IMR-90 (cell line): ENCODE results near the gene SECISBP2. TPM values are rescaled to one million over a fixed set of nuclear protein-coding genes. Genes with fewer than 3 reads are reported as not detected.

Experiments
- ATAC-seq: fragments of 200-7000 bp; cut with Tn5 transposase; 2 replicates; pipeline ENCODE4 v1.9.1; 2020; ENCODE audit warnings: low read depth, mild to moderate bottlenecking, moderate library complexity
- BruUV-seq: library from RNA; stranded (reverse); fragments of 400-500 nt; replicated peaks from 2 replicates; lab custom pipeline; 2021; lab: Mats Ljungman, UMichigan
- CTCF ChIA-PET: fragments of 300-600 bp; formaldehyde crosslinking; extraction: SDS; loops from one replicate; lab custom pipeline; 2021; ENCODE audit warnings: antibody characterized with exemption; lab: Yijun Ruan, JAX
- POLR2A ChIA-PET: fragments of 300-600 bp; sonication (Branson Sonifier 250); formaldehyde crosslinking; loops from one replicate; lab custom pipeline; 2022; ENCODE audit warnings: antibody characterized with exemption; ENCODE audit not compliant: unreplicated experiment; lab: Charles Lee
- DNase-seq: peaks from one replicate; pipeline ENCODE4 v3.0.0; 2013
- H2AFZ ChIP-seq: replicated peaks from 2 replicates; pipeline ENCODE3; 2013; ENCODE audit warnings: low read length, mild to moderate bottlenecking; ENCODE audit not compliant: poor library complexity
- H2AK5ac ChIP-seq: 2 replicates; pipeline ENCODE4 v1.6.1; 2013; ENCODE audit warnings: low read depth, low read length, inconsistent platforms
- H2AK9ac ChIP-seq: replicated peaks from 2 replicates; pipeline ENCODE3; 2013; ENCODE audit warnings: mild to moderate bottlenecking, low read depth, low read length, moderate library complexity; ENCODE audit not compliant: poor library complexity
- H2BK120ac ChIP-seq: 2 replicates; pipeline ENCODE4 v1.6.1; 2013; ENCODE audit warnings: low read depth, low read length, inconsistent platforms
- H2BK15ac ChIP-seq: 3 replicates; pipeline ENCODE4 v1.6.1; 2013; ENCODE audit warnings: low read depth, low read length, inconsistent platforms
- H2BK20ac ChIP-seq: 2 replicates; pipeline ENCODE4 v1.6.1; 2013; ENCODE audit warnings: low read depth, mild to moderate bottlenecking, inconsistent platforms, low read length, moderate library complexity
- H2BK5ac ChIP-seq: 2 replicates; pipeline ENCODE4 v1.6.1; 2013; ENCODE audit warnings: mild to moderate bottlenecking, low read depth, low read length, inconsistent platforms; ENCODE audit not compliant: poor library complexity, severe bottlenecking
- H3K14ac ChIP-seq: replicated peaks from 2 replicates; pipeline ENCODE4 v1.6.1; 2013; ENCODE audit warnings: low read depth, low read length, inconsistent platforms
- H3K18ac ChIP-seq: 2 replicates; pipeline ENCODE4 v1.6.1; 2013; ENCODE audit warnings: low read depth, low read length, control low read depth
- H3K23ac ChIP-seq: 2 replicates; pipeline ENCODE4 v1.6.1; 2013; ENCODE audit warnings: low read depth, low read length, inconsistent platforms
- H3K27ac ChIP-seq: 2 replicates; pipeline ENCODE4 v1.5.1; 2013; ENCODE audit warnings: mild to moderate bottlenecking, control low read depth, low read length; ENCODE audit not compliant: insufficient read depth
- H3K27me3 ChIP-seq: 2 replicates; pipeline ENCODE4 v1.6.1; 2013; ENCODE audit warnings: low read length; ENCODE audit not compliant: control insufficient read depth, insufficient read depth
- H3K36me3 ChIP-seq: 2 replicates; pipeline ENCODE4 v1.6.1; 2013; ENCODE audit warnings: low read length, mixed read lengths; ENCODE audit not compliant: control insufficient read depth, insufficient read depth
- H3K4ac ChIP-seq: 2 replicates; pipeline ENCODE4 v1.6.1; 2013; ENCODE audit warnings: low read depth, low read length, inconsistent platforms
- H3K4me1 ChIP-seq: 2 replicates; pipeline ENCODE4 v1.6.1; 2013; ENCODE audit warnings: low read length, mixed read lengths; ENCODE audit not compliant: control insufficient read depth, insufficient read depth
- H3K4me2 ChIP-seq: 2 replicates; pipeline ENCODE4 v1.6.1; 2013; ENCODE audit warnings: low read depth, mild to moderate bottlenecking, control low read depth, low read length, moderate library complexity
- H3K4me3 ChIP-seq: 2 replicates; pipeline ENCODE4 v1.5.1; 2013; ENCODE audit warnings: low read depth, mild to moderate bottlenecking, control low read depth, low read length, moderate library complexity; ENCODE audit not compliant: insufficient read depth
- H3K56ac ChIP-seq: 2 replicates; pipeline ENCODE4 v1.6.1; 2013; ENCODE audit warnings: low read length, inconsistent platforms; ENCODE audit not compliant: insufficient read depth; ENCODE audit errors: extremely low read depth
- H3K79me1 ChIP-seq, 2 experiments: 2 replicates each; pipeline ENCODE4 v1.6.1; 2013; ENCODE audit warnings: low read length in 2 of 2, inconsistent platforms in 1 of 2, low read depth in 1 of 2
- H3K9ac ChIP-seq: 2 replicates; pipeline ENCODE4 v1.6.1; 2013; ENCODE audit warnings: low read depth, low read length, control low read depth
- H3K9me1 ChIP-seq: 2 replicates; pipeline ENCODE4 v1.6.1; 2013; ENCODE audit warnings: low read length, inconsistent platforms; ENCODE audit not compliant: insufficient read depth
- H3K9me3 ChIP-seq: 2 replicates; pipeline ENCODE4 v1.6.1; 2013; ENCODE audit warnings: low read length; ENCODE audit not compliant: control insufficient read depth, insufficient read depth
- H4K20me1 ChIP-seq: 2 replicates; pipeline ENCODE4 v1.6.1; 2013; ENCODE audit warnings: low read length, inconsistent platforms; ENCODE audit not compliant: insufficient read depth
- H4K5ac ChIP-seq: 2 replicates; pipeline ENCODE4 v1.6.1; 2013; ENCODE audit warnings: mild to moderate bottlenecking, low read depth, low read length, control low read depth
- H4K8ac ChIP-seq, 2 experiments: 2 replicates each; pipeline ENCODE4 v1.6.1; 2013; ENCODE audit warnings: low read depth in 2 of 2, low read length in 2 of 2, control low read depth in 1 of 2, inconsistent platforms in 1 of 2
- H4K91ac ChIP-seq: 2 replicates; pipeline ENCODE4 v1.6.1; 2013; ENCODE audit warnings: low read depth, low read length, inconsistent platforms; ENCODE audit not compliant: insufficient read depth
- CEBPB ChIP-seq: IDR thresholded peaks from 2 replicates; pipeline ENCODE4 v1.6.1; 2012; ENCODE audit warnings: low read depth, low read length, improper control_type of control experiment
- FOS ChIP-seq: fragments of 150-350 bp; IDR thresholded peaks from 2 replicates; pipeline ENCODE4 v1.6.1; 2016; ENCODE audit warnings: low read depth, low read length
- MAFK ChIP-seq: IDR thresholded peaks from 2 replicates; pipeline ENCODE4 v1.6.1; 2012; ENCODE audit warnings: low read depth, low read length, improper control_type of control experiment
- MAZ ChIP-seq: IDR thresholded peaks from 2 replicates; pipeline ENCODE4 v1.6.1; 2012; ENCODE audit warnings: low read depth, mild to moderate bottlenecking, low read length, improper control_type of control experiment, moderate library complexity, borderline replicate concordance
- MXI1 ChIP-seq: IDR thresholded peaks from 2 replicates; pipeline ENCODE4 v1.6.1; 2012; ENCODE audit warnings: low read depth, mild to moderate bottlenecking, low read length, moderate library complexity, borderline replicate concordance
- RFX5 ChIP-seq: IDR thresholded peaks from 2 replicates; pipeline ENCODE4 v1.8.0; 2012; ENCODE audit warnings: low read depth, mild to moderate bottlenecking, low read length, moderate library complexity
- SMC3 ChIP-seq: fragments of 150-350 bp; IDR thresholded peaks from 2 replicates; pipeline ENCODE4 v1.6.1; 2016; ENCODE audit warnings: low read depth, mild to moderate bottlenecking, antibody characterized with exemption, low read length, moderate library complexity
- USF2 ChIP-seq: fragments of 150-350 bp; IDR thresholded peaks from 2 replicates; pipeline ENCODE4 v1.6.1; 2017; ENCODE audit warnings: mild to moderate bottlenecking, antibody characterized with exemption, low read length, low read depth
- WGBS, 2 experiments: methylation state at CpG; one replicate each; pipeline versions ENCODE4 v1.1.5 to v1.1.7; 2013; ENCODE audit warnings: missing lambda C conversion rate in 2 of 2; ENCODE audit not compliant: insufficient read length in 1 of 2; ENCODE audit errors: extremely low coverage in 2 of 2; 5-methylcytosine and 5-hydroxymethylcytosine counted together
- dilution Hi-C: fragments of 300-500 bp; cut with HindIII; formaldehyde crosslinking; loops from one replicate; pipeline ENCODE4 v1.14.3; 2018; ENCODE audit warnings: low sequenced_read_pairs; ENCODE audit not compliant: unreplicated experiment
- in situ Hi-C: fragments of 300-500 bp; cut with MboI; formaldehyde crosslinking; loops from 3 replicates; pipeline ENCODE4 v1.14.3; 2019; ENCODE audit warnings: low sequenced_read_pairs, inconsistent platforms, mixed read lengths
- intact Hi-C: fragments of 100-400 bp; cut with micrococcal nuclease; formaldehyde crosslinking; loops from 2 replicates; pipeline ENCODE4 v1.10.0; 2022
- polyA plus RNA-seq, 3 experiments: library from polyadenylated mRNA; depleted of rRNA; stranded (reverse); fragments of >200 nt; gene quantifications; 2 replicates each; pipeline ENCODE4 v1.2.3, GENCODE V29; 2012; ENCODE audit warnings: low replicate concordance in 1 of 3
- total RNA-seq: library from RNA; depleted of rRNA; stranded (reverse); fragments of >200 nt; gene quantifications from 2 replicates; pipeline ENCODE4 v1.2.3, GENCODE V29; 2012
- TF ChIP-seq, protein P1 (sequence below): conservative IDR thresholded peaks from 2 replicates; pipeline ENCODE4 v1.5.1; 2012; ENCODE audit warnings: mild to moderate bottlenecking, low read depth, low read length, improper control_type of control experiment
- TF ChIP-seq, protein P2 (sequence below): fragments of 150-350 bp; IDR thresholded peaks from 2 replicates; pipeline ENCODE4 v1.6.1; 2016; ENCODE audit warnings: low read depth, mild to moderate bottlenecking, low read length, moderate library complexity, borderline replicate concordance

The SECISBP2 gene
- total and polyA plus RNA-seq, 2 of the 4 experiments (the other 2 are of a cell fraction): 16.4 to 18.8 TPM

GRCh38 chr9:89330513-89330912 lies 12.2 kb downstream of the SECISBP2 start:
- Histone ChIP-seq H2BK15ac (no peak overlapping the region), H3K79me1 (peaks cover 4 to 11% of the 10 kb centered on the region in 2 experiments), H2BK20ac (no peak overlapping the region), H3K36me3 (peaks cover 31% of the 10 kb centered on the region), H3K9me3 (no peaks in the 10 kb centered on the region), H4K8ac (no peak overlapping the region), H3K4me2 (no peak overlapping the region), H3K18ac (no peak overlapping the region), H3K56ac (no peak overlapping the region), H3K4me3 (no peak overlapping the region), H4K20me1 (peaks cover 3% of the 10 kb centered on the region; the same call in 1 of the 2 replicates), H2AK5ac (no peak overlapping the region), H2AFZ (no peak overlapping the region), H3K14ac (no peak overlapping the region), H3K27ac (no peak overlapping the region), H2AK9ac (no peak overlapping the region), H3K9me1 (peaks cover 8% of the 10 kb centered on the region; the same call in 1 of the 2 replicates), H4K5ac (no peak overlapping the region), H4K91ac (no peak overlapping the region), H3K27me3 (no peaks in the 10 kb centered on the region), H2BK5ac (no peak overlapping the region), H3K9ac (no peak overlapping the region), H2BK120ac (no peak overlapping the region), H3K4me1 (no peaks in the 10 kb centered on the region), H3K23ac (no peak overlapping the region), H3K4ac (no peak overlapping the region)
- TF ChIP-seq MAFK (no peak), MAZ (no peak), SMC3 (no peak), USF2 (no peak), MXI1 (no peak), RFX5 (no peak), FOS (no peak), CEBPB (no peak)
- TF ChIP-seq, protein P1, sequence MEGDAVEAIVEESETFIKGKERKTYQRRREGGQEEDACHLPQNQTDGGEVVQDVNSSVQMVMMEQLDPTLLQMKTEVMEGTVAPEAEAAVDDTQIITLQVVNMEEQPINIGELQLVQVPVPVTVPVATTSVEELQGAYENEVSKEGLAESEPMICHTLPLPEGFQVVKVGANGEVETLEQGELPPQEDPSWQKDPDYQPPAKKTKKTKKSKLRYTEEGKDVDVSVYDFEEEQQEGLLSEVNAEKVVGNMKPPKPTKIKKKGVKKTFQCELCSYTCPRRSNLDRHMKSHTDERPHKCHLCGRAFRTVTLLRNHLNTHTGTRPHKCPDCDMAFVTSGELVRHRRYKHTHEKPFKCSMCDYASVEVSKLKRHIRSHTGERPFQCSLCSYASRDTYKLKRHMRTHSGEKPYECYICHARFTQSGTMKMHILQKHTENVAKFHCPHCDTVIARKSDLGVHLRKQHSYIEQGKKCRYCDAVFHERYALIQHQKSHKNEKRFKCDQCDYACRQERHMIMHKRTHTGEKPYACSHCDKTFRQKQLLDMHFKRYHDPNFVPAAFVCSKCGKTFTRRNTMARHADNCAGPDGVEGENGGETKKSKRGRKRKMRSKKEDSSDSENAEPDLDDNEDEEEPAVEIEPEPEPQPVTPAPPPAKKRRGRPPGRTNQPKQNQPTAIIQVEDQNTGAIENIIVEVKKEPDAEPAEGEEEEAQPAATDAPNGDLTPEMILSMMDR: no peak
- TF ChIP-seq, protein P2, sequence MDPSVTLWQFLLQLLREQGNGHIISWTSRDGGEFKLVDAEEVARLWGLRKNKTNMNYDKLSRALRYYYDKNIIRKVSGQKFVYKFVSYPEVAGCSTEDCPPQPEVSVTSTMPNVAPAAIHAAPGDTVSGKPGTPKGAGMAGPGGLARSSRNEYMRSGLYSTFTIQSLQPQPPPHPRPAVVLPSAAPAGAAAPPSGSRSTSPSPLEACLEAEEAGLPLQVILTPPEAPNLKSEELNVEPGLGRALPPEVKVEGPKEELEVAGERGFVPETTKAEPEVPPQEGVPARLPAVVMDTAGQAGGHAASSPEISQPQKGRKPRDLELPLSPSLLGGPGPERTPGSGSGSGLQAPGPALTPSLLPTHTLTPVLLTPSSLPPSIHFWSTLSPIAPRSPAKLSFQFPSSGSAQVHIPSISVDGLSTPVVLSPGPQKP: no peak
- DNase-seq: no peak
- in situ Hi-C loops (no loop called here), intact Hi-C loops (no loop called here), dilution Hi-C loops (no loop called here)
- WGBS, 2 experiments: 100% methylated on average over 4 of the region's 7 CpGs; no CpG with 5 or more reads in 1 of the 2 experiments
- ChIA-PET POLR2A (no interaction called here), CTCF (no interaction called here)
- TSS peak; percentile 24 for BruUV-seq
- ATAC-seq: no peak
